ENCODE results near the gene ABHD17C. TPM values are rescaled to one million over a fixed set of nuclear protein-coding genes. Genes with fewer than 3 reads are reported as not detected.

ABHD17C gene
- polyA plus RNA-seq, 2 of the 4 experiments (the other 2 are of a cell fraction) = 14.0 to 23.7 TPM

- no peak for TF ChIP-seq NPAS2 (CRISPR knock-in tag; IDR thresholded peaks at IDR 0.05; ENCODE audit: borderline replicate concordance)
- TF ChIP-seq SREBF2 (IDR thresholded peaks at IDR 0.05) = no peak
- TF ChIP-seq, protein P1, sequence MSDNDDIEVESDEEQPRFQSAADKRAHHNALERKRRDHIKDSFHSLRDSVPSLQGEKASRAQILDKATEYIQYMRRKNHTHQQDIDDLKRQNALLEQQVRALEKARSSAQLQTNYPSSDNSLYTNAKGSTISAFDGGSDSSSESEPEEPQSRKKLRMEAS (IDR thresholded peaks at IDR 0.05) = no peak
- no peak for TF ChIP-seq EP300 (IDR thresholded peaks at IDR 0.05)
- no peak for TF ChIP-seq HDAC2 (IDR thresholded peaks at IDR 0.05)
- TF ChIP-seq, protein P2, sequence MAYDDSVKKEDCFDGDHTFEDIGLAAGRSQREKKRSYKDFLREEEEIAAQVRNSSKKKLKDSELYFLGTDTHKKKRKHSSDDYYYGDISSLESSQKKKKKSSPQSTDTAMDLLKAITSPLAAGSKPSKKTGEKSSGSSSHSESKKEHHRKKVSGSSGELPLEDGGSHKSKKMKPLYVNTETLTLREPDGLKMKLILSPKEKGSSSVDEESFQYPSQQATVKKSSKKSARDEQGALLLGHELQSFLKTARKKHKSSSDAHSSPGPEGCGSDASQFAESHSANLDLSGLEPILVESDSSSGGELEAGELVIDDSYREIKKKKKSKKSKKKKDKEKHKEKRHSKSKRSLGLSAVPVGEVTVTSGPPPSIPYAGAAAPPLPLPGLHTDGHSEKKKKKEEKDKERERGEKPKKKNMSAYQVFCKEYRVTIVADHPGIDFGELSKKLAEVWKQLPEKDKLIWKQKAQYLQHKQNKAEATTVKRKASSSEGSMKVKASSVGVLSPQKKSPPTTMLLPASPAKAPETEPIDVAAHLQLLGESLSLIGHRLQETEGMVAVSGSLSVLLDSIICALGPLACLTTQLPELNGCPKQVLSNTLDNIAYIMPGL (CRISPR knock-in tag; IDR thresholded peaks at IDR 0.05; ENCODE audit: borderline replicate concordance) = no peak
- peaks cover 3% of the 10 kb centered on the region; the same call in 2 of the 3 replicates for H3K4me1 ChIP-seq
- no peak for DNase-seq (ENCODE audit: low read depth in 1 of 2, low spot score in 1 of 2)
- no peak for FAIRE-seq
- CTCF ChIA-PET = interaction anchor here (0.6 to 2.2 kb wide), 2 partner anchors 97 to 99 kb away, joined by 3 to 9 read pairs; no protein-coding TSS in a partner anchor
- H3K27ac ChIP-seq = no peak overlapping the region
- POLR2A ChIA-PET = no interaction called here
- no peak for ATAC-seq
- H3K4me3 ChIP-seq = no peak overlapping the region
- H3K9me3 ChIP-seq = no peaks in the 10 kb centered on the region
- WGBS (ENCODE audit: missing lambda C conversion rate) = 78% methylated on average over 7 of the region's 7 CpGs
- H3K4me2 ChIP-seq = no peak overlapping the region
Observed at GRCh38 chr15:80679167-80679803, 15.8 kb upstream of the ABHD17C start.

DNA sequence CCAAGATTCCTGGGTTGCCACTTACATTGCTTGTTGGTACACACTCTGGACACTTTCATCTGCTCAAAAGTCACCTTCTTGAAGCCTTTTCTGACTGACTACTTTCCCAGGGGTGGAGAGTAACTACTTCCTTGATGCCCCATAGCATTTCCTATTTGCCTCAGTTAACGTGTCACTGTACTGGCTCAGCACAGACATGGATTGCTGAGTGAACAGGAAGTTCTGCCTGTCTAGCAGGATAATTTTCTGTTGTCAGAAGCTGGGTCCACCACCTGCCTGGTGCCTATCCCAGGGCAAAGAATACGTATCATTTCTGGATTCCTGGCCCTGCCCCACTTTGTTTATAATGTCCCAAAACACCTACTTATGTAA, 15.3 kb upstream of the ABHD17C start:
- TF ChIP-seq ZC3H11A (IDR thresholded peaks at IDR 0.05) (no peak), MYC (IDR thresholded peaks at IDR 0.05; ENCODE audit: borderline replicate concordance, low read length) (no peak), SMC3 (IDR thresholded peaks at IDR 0.05) (no peak), REST (IDR thresholded peaks at IDR 0.05) (no peak), ZFP36 (IDR thresholded peaks at IDR 0.05; ENCODE audit: borderline replicate concordance, partially characterized antibody) (no peak), NPAS2 (CRISPR knock-in tag; IDR thresholded peaks at IDR 0.05; ENCODE audit: borderline replicate concordance) (no peak), MAZ (IDR thresholded peaks at IDR 0.05; ENCODE audit: borderline replicate concordance, low read depth, low read length) (no peak), EP300 (IDR thresholded peaks at IDR 0.05) (no peak)
- TF ChIP-seq, protein P3, sequence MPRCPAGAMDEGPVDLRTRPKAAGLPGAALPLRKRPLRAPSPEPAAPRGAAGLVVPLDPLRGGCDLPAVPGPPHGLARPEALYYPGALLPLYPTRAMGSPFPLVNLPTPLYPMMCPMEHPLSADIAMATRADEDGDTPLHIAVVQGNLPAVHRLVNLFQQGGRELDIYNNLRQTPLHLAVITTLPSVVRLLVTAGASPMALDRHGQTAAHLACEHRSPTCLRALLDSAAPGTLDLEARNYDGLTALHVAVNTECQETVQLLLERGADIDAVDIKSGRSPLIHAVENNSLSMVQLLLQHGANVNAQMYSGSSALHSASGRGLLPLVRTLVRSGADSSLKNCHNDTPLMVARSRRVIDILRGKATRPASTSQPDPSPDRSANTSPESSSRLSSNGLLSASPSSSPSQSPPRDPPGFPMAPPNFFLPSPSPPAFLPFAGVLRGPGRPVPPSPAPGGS (IDR thresholded peaks at IDR 0.05) = no peak
- FAIRE-seq = no peak
- no peak overlapping the region for H3K4me2 ChIP-seq

DNA sequence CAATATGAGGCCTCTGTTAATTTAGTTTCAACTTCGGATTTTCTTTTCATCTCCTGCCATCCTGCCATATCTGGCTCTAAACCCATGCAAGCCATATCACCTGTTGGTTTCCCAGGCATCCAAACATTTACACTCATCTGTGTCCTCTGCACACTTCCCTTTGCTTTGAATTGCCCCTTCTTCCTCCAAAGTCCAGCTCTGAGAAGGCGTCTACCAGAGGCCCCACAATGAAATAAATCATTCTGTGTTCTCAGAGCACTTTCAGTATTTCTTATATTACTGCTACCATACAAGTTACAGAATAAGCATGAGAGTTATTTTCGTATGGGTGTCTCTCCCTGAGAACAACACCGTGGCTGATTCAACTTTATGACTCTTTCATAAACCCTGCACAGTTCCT, 12.9 kb upstream of the ABHD17C start:
- H3K4me3 ChIP-seq = no peak overlapping the region
- no peak for FAIRE-seq
- no peaks in the 10 kb centered on the region for H3K4me1 ChIP-seq
- H3K4me2 ChIP-seq = no peak overlapping the region
- WGBS (ENCODE audit: missing lambda C conversion rate) = 59% methylated on average over 4 of the region's 4 CpGs
- ChIA-PET POLR2A (no interaction called here), CTCF (interaction anchor here (1.1 to 1.5 kb wide), 2 partner anchors 9 to 10 kb away, joined by 3 to 4 read pairs; no protein-coding TSS in a partner anchor)
- H3K9me3 ChIP-seq = no peaks in the 10 kb centered on the region
- no peak for DNase-seq (ENCODE audit: low read depth in 1 of 2, low spot score in 1 of 2)
- H3K27ac ChIP-seq = no peak overlapping the region
- ATAC-seq = no peak
- TF ChIP-seq RAD21 (conservative IDR thresholded peaks at IDR 0.05 in 1 of 2, IDR thresholded peaks at IDR 0.05 in 1 of 2) (no peak), ZC3H11A (IDR thresholded peaks at IDR 0.05) (no peak)

More for the DNA sequence above, 15.3 kb upstream of the ABHD17C start:
- WGBS (ENCODE audit: missing lambda C conversion rate) = 55% methylated on average over 2 of the region's 2 CpGs
- Histone ChIP-seq H3K27ac (no peak overlapping the region), H3K4me3 (no peak overlapping the region), H3K9me3 (no peaks in the 10 kb centered on the region), H3K4me1 (no peaks in the 10 kb centered on the region)
- ChIA-PET CTCF (interaction anchor here (2.2 kb wide), 1 partner anchor 97 kb away, joined by 9 read pairs; no protein-coding TSS in a partner anchor), POLR2A (no interaction called here)
- no peak for ATAC-seq
- no peak for DNase-seq (ENCODE audit: low read depth in 1 of 2, low spot score in 1 of 2)

Data from A549 (cell line).